GM18873 (cell line): Measurements from ENCODE around the gene SV2C.
"Not testable (repeated sequence)": the region's sequence is repeated elsewhere in the genome, so short reads cannot be mapped to it uniquely, and the experiment has no call there.

Source experiments
- ATAC-seq: cut with Tn5 transposase; IDR thresholded peaks from one replicate; pipeline ENCODE4 v1.9.1; 2021; ENCODE audit warnings: mild to moderate bottlenecking, moderate library complexity, moderate number of reproducible peaks; ENCODE audit not compliant: unreplicated experiment, low FRiP score

SV2C gene

GRCh38 chr5:76332102-76332501 is 248.9 kb downstream of the SV2C start:
- no peak for ATAC-seq

- no peak for ATAC-seq
These were observed 249.5 kb downstream of the SV2C start for GRCh38 chr5:76332611-76333205.

GRCh38 chr5:76333571-76333970 is 250.4 kb downstream of the SV2C start:
- ATAC-seq = no peak

GRCh38 chr5:76334574-76334973 is 251.4 kb downstream of the SV2C start:
- ATAC-seq = no peak

- ATAC-seq = not testable (repeated sequence)
These were observed 252.3 kb downstream of the SV2C start for GRCh38 chr5:76335451-76335850.

GRCh38 chr5:76336253-76336809 is 253.1 kb downstream of the SV2C start:
- not testable (repeated sequence) for ATAC-seq

GRCh38 chr5:76337953-76338451 is 254.8 kb downstream of the SV2C start:
- ATAC-seq = no peak

GRCh38 chr5:76339919-76340318 is 256.7 kb downstream of the SV2C start:
- no peak for ATAC-seq

- ATAC-seq = no peak
These were observed 258.6 kb downstream of the SV2C start for GRCh38 chr5:76341651-76342334.

GRCh38 chr5:76342474-76342873 is 259.3 kb downstream of the SV2C start:
- no peak for ATAC-seq

GRCh38 chr5:76345582-76345981 is 262.4 kb downstream of the SV2C start:
- ATAC-seq = no peak

GRCh38 chr5:76351176-76351575 is 268.0 kb downstream of the SV2C start:
- peak; percentile 6 for ATAC-seq

- peak; percentile 99 for ATAC-seq
These were observed 268.4 kb downstream of the SV2C start for GRCh38 chr5:76351577-76351976.

- no peak for ATAC-seq
These were observed 273.7 kb downstream of the SV2C start for GRCh38 chr5:76356887-76357286.

GRCh38 chr5:76363352-76364225 is 280.4 kb downstream of the SV2C start:
- ATAC-seq = no peak

- no peak for ATAC-seq
These were observed 281.0 kb downstream of the SV2C start for GRCh38 chr5:76364226-76364589.

- ATAC-seq = no peak
These were observed 282.4 kb downstream of the SV2C start for GRCh38 chr5:76365561-76365960.

- no peak for ATAC-seq
These were observed 283.4 kb downstream of the SV2C start for GRCh38 chr5:76366596-76366995.

GRCh38 chr5:76367623-76368371 is 284.6 kb downstream of the SV2C start:
- no peak for ATAC-seq

GRCh38 chr5:76368941-76369340 is 285.8 kb downstream of the SV2C start:
- no peak for ATAC-seq
